Measurements from ENCODE around the gene HMX1. TPM values are rescaled to one million over a fixed set of nuclear protein-coding genes. Genes with fewer than 3 reads are reported as not detected.

HMX1 gene
- polyA plus RNA-seq, 3 donors, result not detected

GRCh38 chr4:8863686-8864682 is 7.7 kb downstream of the HMX1 start:
- H3K27ac ChIP-seq (ENCODE audit: low read depth, low read length), result no peak overlapping the region
- 6 to 15% (median 14%) methylated on average over 25 to 31 of the region's 31 CpGs for WGBS, 3 donors

- 5 to 6% (median 5%) methylated on average over 40 to 41 of the region's 41 CpGs for WGBS, 3 donors
These were observed 8.6 kb downstream of the HMX1 start for GRCh38 chr4:8862800-8863685.

GRCh38 chr4:8862334-8862733 is 9.3 kb downstream of the HMX1 start:
- H3K27ac ChIP-seq (ENCODE audit: low read depth, low read length), result no peak overlapping the region
- 5 to 10% (median 10%) methylated on average over 5 of the region's 5 CpGs for WGBS, 3 donors

More at GRCh38 chr4:8862800-8863685, 8.6 kb downstream of the HMX1 start:
- H3K27ac ChIP-seq (ENCODE audit: low read depth, low read length), result no peak overlapping the region

GRCh38 chr4:8861576-8862295 is 9.9 kb downstream of the HMX1 start:
- WGBS, 3 donors, result 3 to 4% (median 3%) methylated on average over 62 to 64 of the region's 64 CpGs
- H3K27ac ChIP-seq (ENCODE audit: low read depth, low read length), result no peak overlapping the region

- 1 to 2% (median 2%) methylated on average over 54 to 82 of the region's 82 CpGs for whole genome bisulfite sequencing, 3 donors
- no peak overlapping the region for H3K27ac ChIP-seq (ENCODE audit: low read depth, low read length)
These were observed 10.6 kb downstream of the HMX1 start for GRCh38 chr4:8860892-8861575.

- 1 to 5% (median 4%) methylated on average over 68 to 70 of the region's 70 CpGs for WGBS, 3 donors
- H3K27ac ChIP-seq (ENCODE audit: low read depth, low read length), result no peak overlapping the region
These were observed 11.3 kb downstream of the HMX1 start for GRCh38 chr4:8860096-8860891.

- no peak overlapping the region for H3K27ac ChIP-seq (ENCODE audit: low read depth, low read length)
- 1 to 7% (median 6%) methylated on average over 34 to 38 of the region's 38 CpGs for WGBS, 3 donors
These were observed 12.0 kb downstream of the HMX1 start for GRCh38 chr4:8859550-8860095.

GRCh38 chr4:8858701-8859210 is 12.9 kb downstream of the HMX1 start:
- 2 to 4% (median 4%) methylated on average over 19 of the region's 19 CpGs for WGBS, 3 donors

GRCh38 chr4:8857766-8858700 is 13.6 kb downstream of the HMX1 start:
- WGBS, 3 donors, result 1 to 2% (median 1%) methylated on average over 74 of the region's 74 CpGs
- H3K27ac ChIP-seq (ENCODE audit: low read depth, low read length), result no peak overlapping the region

More at GRCh38 chr4:8858701-8859210, 12.9 kb downstream of the HMX1 start:
- no peak overlapping the region for H3K27ac ChIP-seq (ENCODE audit: low read depth, low read length)

- no peak overlapping the region for H3K27ac ChIP-seq (ENCODE audit: low read depth, low read length)
- WGBS, 3 donors, result 2 to 3% (median 2%) methylated on average over 48 to 51 of the region's 51 CpGs
These were observed 14.6 kb downstream of the HMX1 start for GRCh38 chr4:8856835-8857621.

- WGBS, 3 donors, result 1 to 8% (median 3%) methylated on average over 9 of the region's 9 CpGs
These were observed 15.8 kb downstream of the HMX1 start for GRCh38 chr4:8855818-8856245.

GRCh38 chr4:8854931-8855330 is 16.7 kb downstream of the HMX1 start:
- H3K27ac ChIP-seq (ENCODE audit: low read depth, low read length), result no peak overlapping the region
- 13 to 15% (median 14%) methylated on average over 10 of the region's 10 CpGs for WGBS, 3 donors

More at GRCh38 chr4:8855818-8856245, 15.8 kb downstream of the HMX1 start:
- H3K27ac ChIP-seq (ENCODE audit: low read depth, low read length), result no peak overlapping the region

GRCh38 chr4:8854016-8854415 is 17.6 kb downstream of the HMX1 start:
- H3K27ac ChIP-seq (ENCODE audit: low read depth, low read length), result no peak overlapping the region
- 12 to 28% (median 27%) methylated on average over 6 of the region's 6 CpGs for WGBS, 3 donors

- WGBS, 3 donors, result 77 to 83% (median 78%) methylated on average over 6 of the region's 6 CpGs
These were observed 18.4 kb downstream of the HMX1 start for GRCh38 chr4:8853249-8853648.

More at GRCh38 chr4:8853249-8853648, 18.4 kb downstream of the HMX1 start:
- H3K27ac ChIP-seq (ENCODE audit: low read depth, low read length), result no peak overlapping the region
